NK-92 (cell line): Measurements from ENCODE around the gene TNFRSF6B.

Source experiments
- DNase-seq: peaks from one replicate; lab custom pipeline; 2025; ENCODE audit not compliant: unreplicated experiment; lab: John Stamatoyannopoulos, UW

Gene TNFRSF6B

GRCh38 chr20:63746751-63747315, 50.4 kb downstream of the TNFRSF6B start:
- no peak for DNase-seq

GRCh38 chr20:63747622-63748069, 51.2 kb downstream of the TNFRSF6B start:
- no peak for DNase-seq
